NCI-H2081 (cell line): ENCODE data around the gene CNTN5.

Source experiments
- DNase-seq, 2 experiments: peaks; one replicate each; lab custom pipeline; 2025; lab: John Stamatoyannopoulos, UW

CNTN5 gene

GRCh38 chr11:99932684-99933083 lies 911.9 kb downstream of the CNTN5 start:
- DNase-seq = no peak

GRCh38 chr11:99934008-99934407 lies 913.3 kb downstream of the CNTN5 start:
- DNase-seq = no peak

- no peak for DNase-seq
Measured at GRCh38 chr11:99937330-99937729, 916.6 kb downstream of the CNTN5 start.

- no peak for DNase-seq
Measured at GRCh38 chr11:99952816-99953215, 932.1 kb downstream of the CNTN5 start.

DNA sequence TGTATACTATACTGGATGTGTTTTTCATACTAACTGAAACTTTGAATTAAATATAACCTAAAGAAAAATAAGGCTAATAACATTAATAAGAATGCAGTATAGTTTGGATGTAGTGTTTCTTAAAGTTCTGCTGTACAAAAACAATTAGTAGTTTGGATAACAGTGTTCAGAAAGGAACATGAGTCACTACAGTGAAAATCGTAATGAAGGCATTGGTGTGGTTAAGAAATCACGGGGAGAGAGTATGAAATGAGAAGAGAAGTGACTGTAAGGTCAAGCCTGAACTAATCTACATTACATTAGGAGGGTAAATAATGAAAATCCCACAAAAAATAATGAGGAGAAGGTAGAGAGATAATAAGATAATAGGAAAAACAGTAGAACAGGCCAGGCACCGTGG lies 939.8 kb downstream of the CNTN5 start:
- DNase-seq = no peak

DNA sequence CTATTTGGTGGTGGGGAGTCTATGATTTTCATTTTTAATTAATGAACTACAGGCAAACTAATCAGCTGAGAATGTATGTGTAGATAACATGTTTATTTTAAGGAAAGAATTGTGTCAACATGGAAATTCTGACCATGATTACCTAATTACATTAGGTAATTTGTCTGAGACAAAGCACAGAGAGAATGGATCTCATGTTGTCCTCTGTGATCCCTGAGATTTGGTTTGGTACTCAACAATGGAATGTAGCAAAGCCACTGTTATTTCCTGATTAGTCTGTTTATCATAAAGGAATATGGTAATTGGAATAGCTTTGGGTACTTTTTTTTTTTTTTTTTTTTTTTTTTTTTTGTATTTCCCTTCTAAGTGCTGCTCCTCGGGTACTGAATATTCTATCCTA lies 947.6 kb downstream of the CNTN5 start:
- DNase-seq = no peak

GRCh38 chr11:99973993-99974392 lies 953.2 kb downstream of the CNTN5 start:
- no peak for DNase-seq

GRCh38 chr11:99979042-99979441 lies 958.3 kb downstream of the CNTN5 start:
- DNase-seq = no peak

DNA sequence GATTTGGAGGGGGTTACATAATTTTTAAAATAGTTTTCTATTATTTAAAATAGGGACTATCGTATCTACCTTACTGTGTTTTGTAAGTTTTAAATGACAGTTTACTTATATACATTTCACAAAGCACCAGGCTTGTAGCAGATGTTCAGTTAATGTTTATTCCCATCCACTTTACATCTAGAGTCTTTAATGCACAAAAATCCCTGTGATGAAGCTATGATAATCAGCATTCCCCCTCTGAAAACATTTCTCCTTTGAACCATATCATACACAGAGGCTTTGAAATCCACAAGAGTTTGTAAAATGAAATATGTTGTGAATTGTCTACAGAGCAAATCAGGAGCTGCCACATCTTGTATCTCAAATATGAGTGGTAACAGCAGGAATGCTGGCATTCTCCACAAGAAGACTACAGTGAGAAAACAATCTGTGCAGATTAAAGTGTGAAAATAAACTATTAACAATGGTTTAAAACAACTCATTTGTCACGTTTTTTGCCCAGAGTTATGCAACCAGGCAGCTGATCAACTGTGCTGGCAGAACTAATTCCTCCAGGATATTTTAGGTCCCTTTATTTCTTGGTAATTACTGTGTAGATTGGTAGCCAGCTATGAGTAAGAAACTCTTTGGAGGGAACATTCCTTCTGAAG lies 967.2 kb downstream of the CNTN5 start:
- DNase-seq = no peak

DNA sequence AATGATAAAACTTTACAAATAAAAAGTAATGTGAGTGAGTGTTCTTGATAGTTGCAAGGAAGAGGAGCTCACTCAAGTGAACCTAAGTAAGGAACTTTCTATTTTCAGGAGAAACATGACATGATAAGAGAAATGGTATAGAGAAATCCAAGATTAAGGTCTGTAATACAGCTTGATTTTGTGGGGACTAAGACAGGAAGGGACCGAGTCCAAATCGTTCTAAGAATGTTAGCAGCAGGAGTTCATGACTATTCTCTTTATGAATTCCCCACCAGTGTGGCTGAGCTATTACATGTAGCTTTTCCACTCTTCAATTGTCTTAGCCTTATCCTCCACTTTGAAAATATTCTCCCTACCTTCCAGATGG lies 967.7 kb downstream of the CNTN5 start:
- no peak for DNase-seq

- DNase-seq = no peak
Measured at GRCh38 chr11:100003985-100004384, 983.2 kb downstream of the CNTN5 start.

DNA sequence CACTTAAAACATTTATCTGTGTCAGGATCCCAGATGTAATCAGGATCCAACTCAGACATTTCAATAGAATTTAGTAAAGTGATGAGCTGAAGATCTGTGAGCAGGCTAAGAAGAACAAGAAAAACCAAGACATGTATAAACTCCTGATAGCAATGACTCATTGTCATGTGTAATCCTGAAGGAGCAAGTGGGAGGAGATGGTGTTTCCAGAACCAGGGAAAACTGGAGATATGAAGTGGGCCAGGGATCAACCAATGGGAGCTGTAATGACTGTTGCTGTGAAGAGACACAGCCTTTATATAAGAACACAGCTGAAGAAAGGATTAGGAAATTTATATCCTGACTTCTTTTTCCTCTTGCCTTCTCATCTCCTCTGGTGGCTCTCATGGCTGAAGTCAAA lies 983.8 kb downstream of the CNTN5 start:
- DNase-seq = no peak

DNA sequence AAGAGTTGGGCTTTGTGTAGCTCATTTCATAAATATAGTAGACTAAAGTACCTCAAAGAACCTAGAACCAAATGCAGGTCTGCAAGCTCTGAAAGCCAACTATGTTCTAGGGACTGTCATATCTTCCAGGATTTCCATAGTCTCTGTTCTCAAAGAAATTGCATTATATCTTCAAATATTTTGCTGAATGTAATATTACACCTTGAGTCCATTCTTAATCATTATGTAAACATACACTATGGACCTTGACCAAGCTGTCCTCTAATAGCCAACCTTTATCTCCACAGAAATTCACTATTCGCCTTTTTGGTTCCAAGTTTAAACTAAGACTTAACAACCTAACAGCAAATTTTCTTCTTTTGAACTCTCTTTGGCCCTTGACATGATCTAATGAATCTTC lies 987.7 kb downstream of the CNTN5 start:
- DNase-seq = no peak

- DNase-seq = no peak
Measured at GRCh38 chr11:100009728-100010127, 989.0 kb downstream of the CNTN5 start.

DNA sequence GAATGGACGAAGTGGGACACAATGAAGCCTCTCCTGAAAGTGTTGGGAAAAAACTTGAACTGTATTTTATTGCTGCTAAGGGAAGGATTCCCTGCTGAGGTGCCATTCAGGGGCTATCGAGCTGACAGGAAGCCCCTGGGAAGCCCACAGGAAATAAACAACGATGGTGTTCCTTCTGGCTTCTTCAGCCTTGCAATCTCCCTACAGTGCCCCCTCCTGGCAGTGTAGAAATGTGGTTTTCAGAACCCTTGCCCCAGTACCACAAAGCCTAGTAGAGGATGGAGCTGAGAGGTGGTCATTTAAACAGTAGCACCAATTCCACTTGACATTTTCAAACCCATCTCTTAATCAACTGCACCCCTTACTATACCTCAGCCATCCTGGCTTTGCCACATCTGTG lies 989.6 kb downstream of the CNTN5 start:
- no peak for DNase-seq

- no peak for DNase-seq
Measured at GRCh38 chr11:100011697-100012096, 990.9 kb downstream of the CNTN5 start.

- DNase-seq = no peak
Measured at GRCh38 chr11:100013011-100013410, 992.3 kb downstream of the CNTN5 start.

DNA sequence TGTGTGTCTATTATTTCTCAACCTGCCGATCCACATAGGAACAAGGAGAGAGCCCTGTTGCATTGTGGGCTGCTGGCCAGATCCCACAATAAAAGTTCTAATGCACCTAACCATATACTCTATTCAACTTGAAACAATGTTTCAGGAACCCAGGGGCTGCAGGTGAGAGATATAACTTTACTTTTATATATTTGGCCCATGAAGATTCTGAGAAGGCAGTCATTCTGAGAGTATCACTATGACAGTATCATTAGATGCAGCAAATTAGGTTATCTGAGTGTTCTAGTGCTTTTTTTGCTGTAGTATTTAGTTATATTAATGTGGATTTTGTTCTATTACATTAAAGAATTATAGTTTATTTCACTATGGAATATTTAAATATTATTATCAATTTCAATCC lies 1011.2 kb downstream of the CNTN5 start:
- no peak for DNase-seq

- DNase-seq = no peak
Measured at GRCh38 chr11:100061006-100061405, 1040.3 kb downstream of the CNTN5 start.

DNA sequence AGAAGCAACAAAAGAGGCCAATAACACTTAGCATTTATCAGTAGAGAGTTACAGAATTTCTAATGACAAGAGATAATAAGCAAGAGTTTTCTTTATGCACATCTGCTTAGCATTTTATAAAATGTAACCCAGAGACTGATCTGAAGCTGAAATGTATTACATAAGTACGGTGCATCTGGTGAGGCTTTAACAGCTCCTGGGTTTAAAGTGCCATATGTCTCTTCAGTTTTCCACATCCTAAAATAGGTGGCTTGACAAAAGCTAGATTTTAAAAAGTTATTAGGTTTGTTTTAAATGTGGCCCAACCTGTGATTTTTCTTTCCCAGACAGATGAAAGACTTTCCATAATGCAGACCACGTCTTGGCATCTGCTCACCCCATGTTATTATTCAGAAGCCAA lies 1045.7 kb downstream of the CNTN5 start:
- no peak for DNase-seq

DNA sequence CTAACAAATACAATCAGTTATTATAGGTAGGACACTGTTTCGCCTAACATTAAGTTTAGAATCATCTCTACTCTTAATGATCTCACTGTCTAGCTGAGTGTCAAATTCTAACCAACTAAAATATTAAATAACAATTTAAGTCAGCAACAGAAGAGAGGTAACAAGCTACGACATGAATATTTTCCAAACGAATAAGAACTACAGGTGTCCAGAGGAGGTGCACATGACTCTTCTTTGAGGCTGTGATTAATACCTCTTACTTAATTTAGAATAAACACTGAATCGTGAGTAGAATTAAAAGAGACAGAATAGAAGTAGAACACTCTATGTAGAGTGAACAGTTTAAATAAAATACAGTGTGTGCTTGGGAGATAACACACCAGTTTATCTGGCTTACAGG lies 1047.4 kb downstream of the CNTN5 start:
- DNase-seq = no peak

- DNase-seq = no peak
Measured at GRCh38 chr11:100072131-100072530, 1051.4 kb downstream of the CNTN5 start.

GRCh38 chr11:100080381-100080780 lies 1059.6 kb downstream of the CNTN5 start:
- no peak for DNase-seq

- no peak for DNase-seq
Measured at GRCh38 chr11:100080821-100081220, 1060.1 kb downstream of the CNTN5 start.

DNA sequence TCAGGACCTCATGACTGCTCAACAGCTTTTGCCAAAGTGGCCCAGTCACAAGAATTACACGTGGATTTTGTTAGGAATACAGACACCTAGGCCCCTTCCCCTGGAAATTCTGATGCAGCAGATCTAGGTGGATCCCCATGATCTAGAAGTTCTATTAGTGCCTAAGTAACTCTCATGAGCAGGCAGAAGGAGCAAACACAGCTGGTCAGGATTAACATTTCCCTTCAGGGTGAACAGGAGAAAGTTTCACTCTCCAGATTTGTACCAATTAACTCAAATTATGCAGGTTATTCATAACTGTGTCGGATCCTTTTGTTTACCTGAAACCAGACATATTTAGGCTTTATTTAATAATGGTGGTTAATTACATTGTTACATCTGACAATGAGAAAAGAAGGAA lies 1072.9 kb downstream of the CNTN5 start:
- no peak for DNase-seq
